ENCODE data around the gene ZNF230.

DNA sequence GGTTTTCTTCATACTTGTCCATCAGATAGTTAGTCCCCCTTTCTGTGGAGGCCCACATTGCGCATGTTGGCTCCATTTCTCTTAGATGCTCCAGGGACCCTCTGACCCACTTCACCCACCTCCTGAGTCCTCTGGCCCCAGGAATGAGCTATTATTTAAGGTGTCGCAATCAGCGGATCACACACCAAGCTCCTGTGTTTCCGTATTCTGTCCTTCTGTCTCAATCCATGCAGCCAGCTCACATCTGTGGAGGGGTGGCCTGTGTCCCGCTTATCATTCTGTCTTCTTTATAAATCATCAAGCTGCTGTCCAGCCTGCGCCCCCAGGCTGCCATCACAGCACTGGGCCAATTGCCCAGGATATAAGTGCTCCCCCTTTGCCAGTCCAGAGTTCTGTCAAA, 4.7 kb downstream of the ZNF230 start:
- TF ChIP-seq POLR2A (IDR thresholded peaks at IDR 0.05) (no peak), EP300 (IDR thresholded peaks at IDR 0.05; ENCODE audit: low read depth) (no peak)
- TF ChIP-seq, protein P1, sequence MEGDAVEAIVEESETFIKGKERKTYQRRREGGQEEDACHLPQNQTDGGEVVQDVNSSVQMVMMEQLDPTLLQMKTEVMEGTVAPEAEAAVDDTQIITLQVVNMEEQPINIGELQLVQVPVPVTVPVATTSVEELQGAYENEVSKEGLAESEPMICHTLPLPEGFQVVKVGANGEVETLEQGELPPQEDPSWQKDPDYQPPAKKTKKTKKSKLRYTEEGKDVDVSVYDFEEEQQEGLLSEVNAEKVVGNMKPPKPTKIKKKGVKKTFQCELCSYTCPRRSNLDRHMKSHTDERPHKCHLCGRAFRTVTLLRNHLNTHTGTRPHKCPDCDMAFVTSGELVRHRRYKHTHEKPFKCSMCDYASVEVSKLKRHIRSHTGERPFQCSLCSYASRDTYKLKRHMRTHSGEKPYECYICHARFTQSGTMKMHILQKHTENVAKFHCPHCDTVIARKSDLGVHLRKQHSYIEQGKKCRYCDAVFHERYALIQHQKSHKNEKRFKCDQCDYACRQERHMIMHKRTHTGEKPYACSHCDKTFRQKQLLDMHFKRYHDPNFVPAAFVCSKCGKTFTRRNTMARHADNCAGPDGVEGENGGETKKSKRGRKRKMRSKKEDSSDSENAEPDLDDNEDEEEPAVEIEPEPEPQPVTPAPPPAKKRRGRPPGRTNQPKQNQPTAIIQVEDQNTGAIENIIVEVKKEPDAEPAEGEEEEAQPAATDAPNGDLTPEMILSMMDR (IDR thresholded peaks at IDR 0.05): no peak
